Keratinocyte (primary cell): ENCODE data around the gene LYSET. TPM values are rescaled to one million over a fixed set of nuclear protein-coding genes. Genes with fewer than 3 reads are reported as not detected.
A peak's percentile ranks its signal among the peaks of the same experiment; 100 is the strongest.

Source experiments
- DNase-seq: peaks from one replicate; pipeline ENCODE4 v3.0.0-alpha.2; 2011; ENCODE audit warnings: low read depth, missing footprints, low spot score
- FAIRE-seq: peaks from 2 replicates; lab custom pipeline; 2011; peaks lifted over from hg19 to GRCh38; lab: Jason Lieb, UNC
- H2AFZ ChIP-seq: 2 replicates; pipeline ENCODE4 v1.6.0; 2012; ENCODE audit warnings: low read length, control low read depth, inconsistent platforms; ENCODE audit not compliant: control insufficient read depth
- H3K27ac ChIP-seq: 2 replicates; pipeline ENCODE4 v1.5.1; 2011; ENCODE audit warnings: low read length; ENCODE audit not compliant: control insufficient read depth, insufficient read depth
- H3K27me3 ChIP-seq: 3 replicates; pipeline ENCODE4 v1.6.0; 2011; ENCODE audit warnings: low read length; ENCODE audit not compliant: control insufficient read depth, insufficient read depth; ENCODE audit errors: extremely low read depth
- H3K36me3 ChIP-seq, 2 experiments: 2 replicates in 1 of 2; 3 replicates in 1 of 2; pipeline ENCODE4 v1.5.1; 2011; ENCODE audit warnings: low read length in 2 of 2, mild to moderate bottlenecking in 1 of 2; ENCODE audit not compliant: control insufficient read depth in 2 of 2, insufficient read depth in 2 of 2; ENCODE audit errors: extremely low read depth in 1 of 2
- H3K4me1 ChIP-seq: 3 replicates; pipeline ENCODE4 v1.5.1; 2011; ENCODE audit warnings: low read length; ENCODE audit not compliant: control insufficient read depth, insufficient read depth; ENCODE audit errors: extremely low read depth
- H3K4me2 ChIP-seq: 3 replicates; pipeline ENCODE4 v1.6.0; 2011; ENCODE audit warnings: low read depth, low read length; ENCODE audit not compliant: control insufficient read depth, insufficient read depth; ENCODE audit errors: extremely low read depth
- H3K4me3 ChIP-seq, 3 experiments: fragments of 200-600 bp in 1 of 3; sonication (generic) in 1 of 3; 2 replicates in 2 of 3; 3 replicates in 1 of 3; pipeline ENCODE4 v1.5.1; 2011 to 2016; ENCODE audit warnings: low read length in 3 of 3, mild to moderate bottlenecking in 3 of 3, control low read depth in 2 of 3, inconsistent platforms in 1 of 3, low read depth in 1 of 3, mixed read lengths in 1 of 3, mixed run types in 1 of 3, moderate library complexity in 1 of 3; ENCODE audit not compliant: control insufficient read depth in 2 of 3, insufficient read depth in 2 of 3; ENCODE audit errors: extremely low read depth in 1 of 3
- H3K79me2 ChIP-seq: 2 replicates; pipeline ENCODE4 v1.6.0; 2012; ENCODE audit warnings: low read length; ENCODE audit not compliant: control insufficient read depth, insufficient read depth
- H3K9ac ChIP-seq: 3 replicates; pipeline ENCODE4 v1.6.0; 2011; ENCODE audit warnings: low read length; ENCODE audit not compliant: control insufficient read depth, insufficient read depth; ENCODE audit errors: extremely low read depth
- H3K9me1 ChIP-seq: 3 replicates; pipeline ENCODE4 v1.6.0; 2011; ENCODE audit warnings: low read length; ENCODE audit not compliant: control insufficient read depth, insufficient read depth; ENCODE audit errors: extremely low read depth
- H3K9me3 ChIP-seq: 2 replicates; pipeline ENCODE4 v1.5.1; 2012; ENCODE audit warnings: low read depth, low read length; ENCODE audit not compliant: control insufficient read depth
- H4K20me1 ChIP-seq: 3 replicates; pipeline ENCODE4 v1.6.0; 2011; ENCODE audit warnings: low read length; ENCODE audit not compliant: control insufficient read depth, insufficient read depth; ENCODE audit errors: extremely low read depth
- EZH2 ChIP-seq: IDR thresholded peaks from one replicate; pipeline ENCODE4 v1.6.1; 2012; ENCODE audit warnings: inconsistent platforms, mild to moderate bottlenecking, low read length, moderate library complexity
- dilution Hi-C: fragments of 300-500 bp; cut with MboI; formaldehyde crosslinking; loops from one replicate; pipeline ENCODE4 v1.7.0; 2020; ENCODE audit warnings: low sequenced_read_pairs; ENCODE audit not compliant: extremely low pct_ligation_motif_present
- polyA plus RNA-seq, 5 experiments: library from polyadenylated mRNA; depleted of rRNA in 3 of 5; stranded (reverse) in 3 of 5; stranded (forward) in 1 of 5; unstranded in 1 of 5; fragments of >200 nt; gene quantifications; 1 replicate in 1 of 5; 2 replicates in 3 of 5; 3 replicates in 1 of 5; pipeline versions ENCODE4 v1.2.1 to v1.2.3, GENCODE V29; 2011 to 2012; ENCODE audit warnings: missing spikeins in 2 of 5, low read depth in 1 of 5, low replicate concordance in 1 of 5
- TF ChIP-seq, protein P1 (sequence below), 3 experiments: IDR thresholded peaks in 1 of 3; conservative IDR thresholded peaks in 1 of 3; optimal IDR thresholded peaks in 1 of 3; 2 replicates in 2 of 3; 3 replicates in 1 of 3; pipeline versions ENCODE3 to v1.5.1; 2011; ENCODE audit warnings: low read length in 3 of 3, mild to moderate bottlenecking in 3 of 3, moderate library complexity in 2 of 3, control low read depth in 1 of 3, inconsistent platforms in 1 of 3; ENCODE audit not compliant: insufficient read depth in 2 of 3; ENCODE audit errors: extremely low read depth in 1 of 3

The LYSET gene
- polyA plus RNA-seq, 1 donor (not counting 4 experiments of a cell fraction or from before 2014, with no cell fraction given), result 24.6 TPM

DNA sequence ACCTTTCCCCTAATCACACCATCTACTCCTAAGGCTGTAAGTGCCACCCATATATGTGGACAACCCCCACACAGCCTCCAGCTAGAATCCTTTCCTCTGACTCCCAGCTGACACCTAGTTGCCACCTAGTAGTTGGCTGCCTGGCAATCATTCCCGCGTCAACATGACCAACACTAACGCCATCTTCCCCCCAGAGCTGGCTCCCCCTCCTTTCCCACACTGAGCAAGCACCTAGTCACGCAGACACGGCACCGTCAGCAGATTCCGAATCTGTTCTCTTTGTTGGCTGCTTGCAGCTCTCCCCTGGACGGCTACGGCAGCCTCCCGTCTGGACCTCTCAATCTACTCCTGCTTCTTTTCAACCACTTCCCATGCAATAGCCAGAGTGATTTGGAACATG is 49.7 kb downstream of the LYSET start:
- Histone ChIP-seq H3K9me3 (no peaks in the 10 kb centered on the region), H3K4me1 (peaks cover 8% of the 10 kb centered on the region), H3K36me3 (peaks cover 0 to 4% of the 10 kb centered on the region in 2 experiments), H3K9me1 (no peaks in the 10 kb centered on the region), H3K79me2 (no peaks in the 10 kb centered on the region), H3K4me2 (peak overlapping the region; percentile 33), H3K27me3 (no peaks in the 10 kb centered on the region), H3K27ac (no peak overlapping the region), H4K20me1 (no peaks in the 10 kb centered on the region), H2AFZ (no peak overlapping the region), H3K4me3 (no peak overlapping the region), H3K9ac (peak overlapping the region; percentile 26)
- TF ChIP-seq, protein P1, sequence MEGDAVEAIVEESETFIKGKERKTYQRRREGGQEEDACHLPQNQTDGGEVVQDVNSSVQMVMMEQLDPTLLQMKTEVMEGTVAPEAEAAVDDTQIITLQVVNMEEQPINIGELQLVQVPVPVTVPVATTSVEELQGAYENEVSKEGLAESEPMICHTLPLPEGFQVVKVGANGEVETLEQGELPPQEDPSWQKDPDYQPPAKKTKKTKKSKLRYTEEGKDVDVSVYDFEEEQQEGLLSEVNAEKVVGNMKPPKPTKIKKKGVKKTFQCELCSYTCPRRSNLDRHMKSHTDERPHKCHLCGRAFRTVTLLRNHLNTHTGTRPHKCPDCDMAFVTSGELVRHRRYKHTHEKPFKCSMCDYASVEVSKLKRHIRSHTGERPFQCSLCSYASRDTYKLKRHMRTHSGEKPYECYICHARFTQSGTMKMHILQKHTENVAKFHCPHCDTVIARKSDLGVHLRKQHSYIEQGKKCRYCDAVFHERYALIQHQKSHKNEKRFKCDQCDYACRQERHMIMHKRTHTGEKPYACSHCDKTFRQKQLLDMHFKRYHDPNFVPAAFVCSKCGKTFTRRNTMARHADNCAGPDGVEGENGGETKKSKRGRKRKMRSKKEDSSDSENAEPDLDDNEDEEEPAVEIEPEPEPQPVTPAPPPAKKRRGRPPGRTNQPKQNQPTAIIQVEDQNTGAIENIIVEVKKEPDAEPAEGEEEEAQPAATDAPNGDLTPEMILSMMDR (optimal IDR thresholded peaks at IDR 0.05 in 1 of 3, IDR thresholded peaks at IDR 0.05 in 1 of 3, conservative IDR thresholded peaks at IDR 0.05 in 1 of 3; ENCODE audit: extremely low read depth in 1 of 3, insufficient read depth in 2 of 3, low read length in 3 of 3), result no peak
- no peak for TF ChIP-seq EZH2
- dilution Hi-C loops, result no loop called here
- peak; percentile 73 for FAIRE-seq
- DNase-seq, result peak; percentile 59

Other genes starting within 250 kb of the LYSET start
- gene ITPK1, start 69.4 kb upstream of the LYSET start, polyA plus RNA-seq, result 67.8 to 75.9 TPM (median 68.9 TPM) in 3 replicates
- 13.7 to 17.8 TPM (median 17.2 TPM) in 3 replicates for gene MOAP1, start 420 bp upstream of the LYSET start, polyA plus RNA-seq
- gene GON7, start 21.7 kb downstream of the LYSET start, polyA plus RNA-seq, result 6.9 to 12.6 TPM (median 9.3 TPM) in 3 replicates
- gene UBR7, start 21.9 kb downstream of the LYSET start, polyA plus RNA-seq, result 10.2 to 17.2 TPM (median 15.4 TPM) in 3 replicates
- 23.2 to 35.1 TPM (median 25.1 TPM) in 3 replicates for gene BTBD7, start 147.7 kb downstream of the LYSET start, polyA plus RNA-seq
- gene COX8C, start 161.9 kb downstream of the LYSET start, polyA plus RNA-seq, result not detected in 3 replicates
- 0.01 to 0.03 TPM (median 0.01 TPM) in 3 replicates for gene UNC79, start 245.6 kb downstream of the LYSET start, polyA plus RNA-seq